ENCODE data around the gene IP6K2.

The IP6K2 gene

DNA sequence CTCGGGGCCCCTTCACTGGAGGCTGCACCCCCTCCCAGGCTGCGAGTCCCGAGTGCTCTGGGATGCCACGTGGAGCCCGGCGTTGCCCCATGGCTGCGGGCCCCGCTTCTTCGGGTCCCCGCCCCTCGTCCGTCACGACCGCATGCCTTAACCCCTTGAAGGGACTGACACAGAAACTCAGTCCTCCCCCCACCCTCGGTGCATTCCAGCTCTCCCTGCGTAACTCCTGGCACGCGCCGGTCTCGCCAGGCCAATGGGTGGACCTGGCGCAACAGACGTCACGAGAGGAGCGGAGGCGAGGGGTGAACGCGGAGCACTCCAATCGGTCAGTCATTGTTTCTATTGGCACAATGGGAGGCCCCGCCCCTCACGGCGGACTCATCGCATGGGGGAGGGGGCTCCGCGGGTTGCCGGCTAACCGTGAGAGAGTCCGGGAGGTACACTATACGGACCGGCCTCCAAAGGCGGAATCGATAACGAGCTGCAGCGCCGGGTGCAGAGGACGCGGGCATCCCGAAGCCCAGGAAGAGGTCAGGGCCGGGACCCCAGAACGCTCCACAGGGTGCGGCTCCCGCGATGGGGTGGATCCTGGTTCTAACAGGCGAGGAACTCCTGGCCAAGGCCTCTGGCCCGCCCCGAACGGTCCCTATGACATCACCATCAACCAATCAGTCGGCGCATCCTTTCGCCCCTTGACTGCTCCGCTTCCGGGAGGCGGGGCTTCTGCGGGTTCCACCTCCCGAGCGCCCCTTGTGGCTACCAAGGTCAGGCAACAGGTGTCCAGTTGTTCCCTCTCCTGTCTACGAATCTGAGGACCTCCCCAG lies 53.3 kb downstream of the IP6K2 start:
- peak; percentile 100 for DNase-seq (ENCODE audit: low spot score)

DNA sequence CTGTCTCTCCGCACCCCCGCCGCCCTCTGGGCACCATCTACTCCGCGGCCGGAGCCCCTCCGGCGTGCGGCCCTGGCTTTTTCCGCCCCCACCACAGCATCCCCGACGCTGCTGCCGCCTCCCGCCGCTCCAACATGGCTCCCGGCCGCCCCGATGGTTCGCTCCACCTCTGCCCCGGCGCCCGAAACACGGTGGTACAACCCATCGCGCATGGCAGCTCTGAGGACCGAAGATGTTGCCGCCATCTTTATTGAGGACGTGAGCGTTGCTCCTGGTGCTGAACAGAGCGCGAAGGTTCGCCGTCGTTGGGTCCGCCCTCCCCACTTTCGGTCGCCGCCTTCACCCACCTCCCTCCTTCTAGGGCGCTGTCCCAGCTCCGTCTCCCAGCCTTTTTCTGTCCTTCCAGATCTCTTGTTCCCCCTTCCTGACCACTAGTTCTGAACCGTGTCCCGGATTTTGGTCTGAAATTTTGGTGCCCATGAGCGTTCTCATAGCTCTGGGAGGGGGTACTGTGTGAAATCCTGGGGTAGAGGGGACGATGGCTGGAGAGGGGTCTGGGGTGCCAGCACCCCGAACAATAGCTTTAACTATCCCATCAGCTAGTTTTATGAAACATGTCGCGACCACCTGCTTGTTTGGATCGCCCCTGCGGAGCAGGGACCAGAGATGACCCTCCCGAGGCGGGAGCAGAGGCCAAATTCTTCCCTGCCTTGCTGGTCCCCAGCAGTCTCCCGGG lies 54.1 kb downstream of the IP6K2 start, which contains the start of gene CELSR3:
CELSR3 (minus strand) TSS at position 134 of the 736 bp plus-strand sequence. CDS start 252 bp downstream, outside the sequence.
- DNase-seq (ENCODE audit: low spot score) = peak; percentile 92

DNA sequence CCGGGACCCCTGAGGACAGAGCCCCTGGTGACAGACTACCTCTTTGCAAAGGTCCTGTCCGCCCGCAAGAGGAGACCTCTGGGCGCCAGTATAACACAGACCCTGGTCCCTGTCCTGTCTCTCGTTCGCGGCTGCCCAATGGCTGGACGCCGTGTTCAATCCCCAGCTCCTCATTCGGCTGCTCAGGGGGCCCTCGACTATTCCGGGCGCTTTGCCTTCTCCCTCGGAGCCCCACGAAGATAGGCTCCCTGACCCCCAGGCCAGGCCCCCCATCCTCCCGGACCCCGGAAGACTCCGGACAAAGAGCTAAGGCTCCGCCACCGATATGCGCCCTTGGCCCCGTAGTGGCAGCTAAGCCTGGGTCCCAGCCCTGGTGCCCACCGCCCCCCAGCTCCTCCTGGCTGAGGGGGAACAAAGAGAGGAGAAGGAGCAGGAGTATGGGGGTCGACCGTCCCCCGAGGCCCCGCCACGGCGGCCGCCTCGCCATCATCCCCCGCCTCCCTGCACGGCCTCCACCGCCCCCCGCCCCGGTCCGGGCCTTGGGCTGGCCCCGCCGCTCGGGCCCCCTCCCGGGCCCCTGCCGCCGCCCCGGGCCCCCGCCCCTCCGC lies 54.8 kb downstream of the IP6K2 start:
- DNase-seq (ENCODE audit: low spot score) = no peak

DNA sequence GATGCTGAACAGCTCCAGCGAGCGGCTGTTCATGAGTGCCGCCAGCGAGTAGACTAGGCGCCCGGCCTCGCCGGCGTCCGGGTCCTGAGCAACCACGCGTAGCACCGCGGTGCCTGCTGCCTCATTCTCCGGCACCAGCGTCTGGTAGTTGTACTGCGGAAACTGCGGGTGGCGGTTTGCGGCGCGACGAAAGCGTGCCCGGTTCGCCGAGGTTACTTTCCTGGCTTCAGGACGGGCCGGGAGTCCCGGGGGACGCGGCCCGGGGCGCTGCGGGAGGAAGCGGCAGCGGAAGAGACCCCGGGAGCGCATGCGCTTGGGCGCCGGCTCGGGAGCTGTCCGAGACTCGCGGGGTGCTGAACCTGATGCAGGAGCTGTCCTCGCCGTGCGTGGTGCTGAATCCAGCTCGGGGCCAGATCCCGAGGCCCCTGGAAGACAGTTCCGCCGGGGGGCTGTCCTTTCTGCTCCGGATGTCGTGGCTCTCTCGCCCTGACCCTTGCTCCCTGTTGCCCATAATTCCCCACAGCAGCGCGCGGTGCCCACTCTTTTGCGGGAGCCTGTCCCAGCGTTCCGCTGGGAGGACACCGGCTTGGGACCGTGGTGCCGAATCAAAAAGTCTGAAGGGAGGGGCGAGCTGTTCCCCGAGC lies 55.4 kb downstream of the IP6K2 start:
- peak; percentile 91 for DNase-seq (ENCODE audit: low spot score)

DNA sequence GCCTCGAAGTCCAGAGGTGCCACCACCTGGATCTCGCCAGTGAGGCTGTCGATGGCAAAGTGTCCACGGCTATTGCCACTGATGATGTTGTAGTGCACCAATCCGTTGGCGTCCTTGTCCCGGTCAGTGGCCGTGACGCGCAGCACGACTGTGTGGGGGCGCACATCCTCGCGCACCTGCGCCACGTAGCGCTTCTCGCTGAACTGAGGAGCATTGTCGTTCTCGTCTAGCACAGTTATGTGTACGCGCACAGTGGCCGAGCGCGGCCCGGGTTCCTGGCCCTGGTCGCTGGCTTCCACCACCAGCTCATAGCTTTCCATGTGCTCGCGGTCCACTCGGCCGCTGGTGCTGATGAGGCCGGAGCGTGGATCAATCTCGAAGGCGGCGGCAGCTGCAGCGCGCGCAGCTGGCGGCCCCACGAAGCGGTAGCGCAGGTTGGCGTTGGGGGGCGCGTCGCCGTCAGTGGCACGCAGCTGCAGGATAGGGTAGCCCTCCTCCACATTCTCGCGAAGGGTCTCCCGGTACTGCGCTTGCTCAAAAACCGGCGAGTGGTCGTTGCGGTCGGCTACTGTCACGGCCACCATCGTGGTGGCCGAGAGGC lies 56.1 kb downstream of the IP6K2 start:
- no peak for DNase-seq (ENCODE audit: low spot score)

DNA sequence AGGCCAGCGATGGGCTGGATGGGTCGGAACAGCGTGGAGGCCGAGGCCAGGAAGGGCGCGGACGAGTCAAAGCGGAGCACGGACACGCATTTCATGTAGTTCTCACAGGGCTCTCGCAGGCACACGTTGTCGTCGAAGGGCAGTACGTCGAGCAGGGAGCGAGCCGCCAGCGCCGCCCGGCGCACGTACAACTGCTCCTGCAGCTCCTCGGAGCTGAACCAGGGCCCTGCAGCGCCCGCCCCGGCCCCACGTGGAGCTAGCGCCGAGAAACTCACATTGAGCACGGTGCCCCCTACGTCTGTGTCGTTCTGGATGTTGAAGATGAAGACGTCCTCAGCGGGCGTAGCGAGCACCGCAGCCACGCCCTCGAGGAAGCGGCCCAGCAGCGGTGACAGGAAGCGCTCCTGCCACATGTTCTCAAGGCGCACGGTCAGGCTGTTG lies 60.2 kb downstream of the IP6K2 start:
- no peak for DNase-seq (ENCODE audit: low spot score)

DNA sequence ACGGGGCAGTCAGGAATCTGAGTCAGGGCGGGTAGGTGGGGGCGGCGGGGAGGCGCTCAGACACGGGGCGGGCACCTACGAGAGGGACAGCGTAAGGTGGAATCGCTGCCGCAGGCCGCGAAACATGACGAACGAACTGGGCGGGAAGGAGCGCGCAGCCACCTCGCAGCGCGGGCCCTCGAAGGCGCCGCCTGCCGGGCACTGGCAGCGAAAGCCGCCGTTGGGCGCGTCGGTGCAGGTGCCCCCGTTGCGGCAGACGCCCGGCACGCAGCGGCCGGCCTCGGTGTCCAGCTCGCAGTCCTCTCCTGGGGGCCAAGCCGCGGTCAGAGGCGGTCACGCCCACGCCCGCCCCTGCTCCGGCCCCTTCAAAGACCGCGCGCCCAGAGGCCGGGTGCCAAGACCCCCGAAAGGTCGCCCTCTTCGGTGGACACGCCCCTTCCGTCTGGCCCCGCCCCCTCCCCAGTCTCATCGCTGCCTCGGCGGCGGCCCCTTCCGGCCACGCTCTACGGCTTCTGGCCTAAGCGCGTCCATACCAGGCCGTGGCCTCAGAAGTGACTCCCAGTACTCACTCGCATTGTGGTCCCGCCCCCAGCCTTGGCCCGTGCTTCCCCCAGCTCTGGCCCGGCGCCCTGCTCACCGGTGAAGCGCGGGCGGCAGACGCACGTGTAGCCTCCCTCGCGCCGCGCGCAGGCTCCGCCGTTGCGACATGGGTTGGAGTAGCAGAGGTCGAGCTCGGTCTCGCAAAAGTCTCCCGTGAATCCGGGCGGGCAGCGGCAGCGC lies 60.8 kb downstream of the IP6K2 start:
- DNase-seq (ENCODE audit: low spot score) = peak; percentile 90

DNA sequence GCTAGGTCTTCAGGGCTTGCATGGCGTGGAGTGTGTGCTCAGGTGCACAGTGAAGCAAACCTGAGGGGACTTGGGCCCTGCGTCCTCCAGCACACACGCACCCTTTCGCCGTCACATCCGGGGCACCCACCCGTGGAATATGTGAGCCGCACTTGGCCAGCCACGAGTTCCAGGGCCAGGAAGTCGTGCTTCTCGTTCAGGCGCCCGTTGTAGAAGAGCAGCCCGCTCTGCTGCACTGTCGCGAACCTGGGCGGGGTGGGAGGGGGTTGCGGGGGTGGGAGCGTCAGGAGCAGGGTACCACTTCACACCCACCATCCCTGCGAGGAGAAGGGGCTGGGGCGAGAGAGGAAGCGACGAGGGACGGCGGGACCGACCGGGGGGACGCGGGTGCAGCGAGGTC lies 61.4 kb downstream of the IP6K2 start:
- no peak for DNase-seq (ENCODE audit: low spot score)

DNA sequence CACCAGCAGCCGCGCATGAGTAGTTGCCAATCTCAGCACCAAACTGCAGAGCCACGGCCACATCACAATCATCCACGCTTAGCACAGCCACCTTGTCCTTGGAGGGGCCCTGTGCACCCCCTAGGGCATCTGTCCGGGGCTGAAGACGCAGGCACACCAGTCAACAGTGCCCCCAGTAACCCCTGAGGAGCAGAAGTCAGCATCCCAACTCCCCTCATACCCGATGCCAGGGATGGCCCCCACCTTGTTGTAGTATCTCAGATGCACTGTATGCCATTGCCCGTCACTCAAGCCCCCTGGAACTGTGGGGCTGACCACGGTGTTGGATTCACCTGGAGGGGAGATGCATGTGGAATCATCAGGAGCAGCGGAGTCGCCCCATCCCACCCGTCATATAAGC lies 62.0 kb downstream of the IP6K2 start:
- no peak for DNase-seq (ENCODE audit: low spot score)

DNA sequence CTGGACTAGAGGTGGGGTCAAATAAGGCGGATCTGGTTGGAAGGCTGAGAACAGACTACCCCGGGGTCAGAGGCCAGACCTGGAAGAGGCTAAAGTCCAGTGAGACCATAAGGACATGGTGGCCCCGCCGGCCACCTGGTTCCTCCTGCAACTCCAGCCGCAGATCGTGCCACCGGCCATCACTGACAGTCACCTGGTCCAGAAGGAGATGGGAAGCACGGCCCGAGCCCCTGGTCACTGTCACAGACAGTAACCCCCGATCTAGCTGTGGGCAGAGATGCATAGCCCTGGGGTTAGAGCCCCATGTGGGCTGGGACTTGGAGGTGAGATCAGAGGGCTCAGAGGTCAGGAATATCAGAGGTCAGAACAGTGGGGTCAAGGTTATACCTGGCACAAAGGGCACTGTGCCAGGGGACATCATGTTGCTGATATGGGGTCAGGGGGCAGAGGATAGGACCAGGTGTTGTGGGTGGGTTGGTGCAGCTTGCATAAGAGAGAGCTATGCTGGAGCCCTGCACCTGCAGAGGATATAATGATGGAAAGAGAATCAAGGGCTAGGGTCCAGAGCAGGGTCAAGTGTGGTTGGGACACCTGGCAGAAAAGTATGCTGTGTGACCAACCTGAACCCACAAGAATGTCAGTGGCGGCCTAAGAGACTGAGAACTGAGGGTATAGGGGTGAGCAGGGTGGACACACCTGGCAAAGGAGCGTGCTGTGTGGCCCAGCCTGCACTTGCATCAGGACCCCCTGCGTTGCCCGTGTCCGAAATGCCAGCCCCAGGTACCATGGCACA lies 63.9 kb downstream of the IP6K2 start:
- no peak for DNase-seq (ENCODE audit: low spot score)

DNA sequence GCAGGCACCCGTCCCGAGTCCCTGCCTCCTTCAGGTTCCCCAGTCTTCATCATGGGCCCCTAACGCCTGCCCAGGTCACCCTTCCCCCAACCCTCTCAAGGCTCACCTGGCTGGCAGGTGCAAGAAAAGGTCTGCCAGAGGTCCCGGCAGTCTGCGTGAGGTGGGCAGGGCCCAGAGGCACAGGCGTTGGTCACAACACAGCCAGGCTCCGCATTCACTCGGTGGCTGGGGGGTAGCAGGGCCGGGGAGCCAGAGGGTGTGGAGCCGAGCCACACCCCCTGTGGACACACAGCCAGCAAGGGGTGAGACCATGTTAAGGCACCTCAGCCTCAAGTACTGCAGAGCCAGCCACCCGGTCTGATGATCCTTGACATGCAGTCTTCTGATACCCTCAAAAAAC lies 65.2 kb downstream of the IP6K2 start:
- no peak for DNase-seq (ENCODE audit: low spot score)

DNA sequence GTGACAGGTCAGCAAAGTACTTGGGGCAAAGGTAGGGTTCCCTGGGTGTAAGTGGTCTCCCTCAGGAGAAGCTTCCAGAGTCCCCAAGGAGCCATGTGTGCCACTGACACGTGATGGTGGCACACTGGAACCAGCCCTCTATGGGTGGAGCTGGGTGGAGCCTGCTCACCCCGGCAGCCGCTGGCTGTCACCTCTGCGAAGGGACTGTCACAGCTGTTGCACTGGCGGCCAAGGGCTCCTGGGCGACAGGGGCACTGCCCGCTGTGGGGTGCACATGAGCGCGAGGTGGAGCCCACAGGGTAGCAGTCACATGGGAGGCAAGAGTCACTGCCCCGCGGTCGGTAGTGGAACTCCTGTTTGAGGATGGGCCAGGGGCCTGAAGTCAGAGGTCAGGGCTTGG lies 66.3 kb downstream of the IP6K2 start:
- no peak for DNase-seq (ENCODE audit: low spot score)

DNA sequence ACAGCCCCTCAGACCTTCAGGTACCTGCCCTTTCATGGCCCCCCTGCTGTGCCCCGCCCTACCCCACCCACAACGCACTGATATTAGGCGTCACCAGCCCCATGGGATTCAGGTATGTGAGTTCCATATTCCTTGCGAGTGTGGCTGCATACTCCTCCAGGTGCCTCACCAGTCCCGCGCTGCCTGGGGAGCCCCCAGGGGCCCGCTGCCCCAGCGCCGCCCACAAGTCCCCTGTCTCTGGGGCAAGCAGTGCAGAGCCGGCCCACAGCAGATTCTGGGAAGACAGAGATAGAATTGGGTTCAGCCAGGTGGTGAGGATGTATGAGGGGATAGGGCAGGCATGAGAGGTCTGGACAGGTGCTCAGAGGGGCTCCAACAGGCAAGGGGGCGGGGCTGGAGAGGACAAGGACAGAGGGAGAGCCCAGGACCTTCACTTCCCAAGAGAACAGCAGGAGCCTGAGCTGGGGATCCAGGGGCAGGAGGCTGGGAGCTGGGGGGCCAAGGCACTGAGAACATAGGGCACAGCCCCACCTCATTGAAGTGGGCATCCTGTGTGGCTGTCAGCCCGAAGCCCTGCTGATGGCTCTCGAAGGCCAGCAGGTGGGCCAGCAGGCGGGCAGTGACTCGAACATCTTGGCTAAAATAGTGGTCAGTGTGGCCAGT lies 68.7 kb downstream of the IP6K2 start:
- DNase-seq (ENCODE audit: low spot score) = no peak

DNA sequence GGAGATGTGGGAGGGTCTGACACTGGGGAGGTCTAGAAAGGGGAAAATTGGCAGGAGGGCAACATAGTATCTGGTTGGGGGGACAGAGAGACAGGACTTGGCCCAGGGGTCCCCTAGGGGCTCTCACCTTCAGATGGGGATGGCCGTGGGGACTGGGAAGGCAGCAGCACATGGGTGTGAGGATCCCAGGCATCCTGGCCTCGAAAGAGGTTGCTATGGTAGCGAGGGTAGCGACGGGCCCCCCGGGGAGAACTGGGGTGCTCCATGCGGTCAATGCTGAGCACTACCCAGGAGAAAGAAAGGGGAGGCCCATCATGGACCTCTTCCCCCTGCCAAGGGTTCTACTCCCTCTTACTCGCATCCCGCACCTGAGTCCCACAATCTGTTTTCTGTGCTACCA lies 69.3 kb downstream of the IP6K2 start:
- DNase-seq (ENCODE audit: low spot score) = no peak

DNA sequence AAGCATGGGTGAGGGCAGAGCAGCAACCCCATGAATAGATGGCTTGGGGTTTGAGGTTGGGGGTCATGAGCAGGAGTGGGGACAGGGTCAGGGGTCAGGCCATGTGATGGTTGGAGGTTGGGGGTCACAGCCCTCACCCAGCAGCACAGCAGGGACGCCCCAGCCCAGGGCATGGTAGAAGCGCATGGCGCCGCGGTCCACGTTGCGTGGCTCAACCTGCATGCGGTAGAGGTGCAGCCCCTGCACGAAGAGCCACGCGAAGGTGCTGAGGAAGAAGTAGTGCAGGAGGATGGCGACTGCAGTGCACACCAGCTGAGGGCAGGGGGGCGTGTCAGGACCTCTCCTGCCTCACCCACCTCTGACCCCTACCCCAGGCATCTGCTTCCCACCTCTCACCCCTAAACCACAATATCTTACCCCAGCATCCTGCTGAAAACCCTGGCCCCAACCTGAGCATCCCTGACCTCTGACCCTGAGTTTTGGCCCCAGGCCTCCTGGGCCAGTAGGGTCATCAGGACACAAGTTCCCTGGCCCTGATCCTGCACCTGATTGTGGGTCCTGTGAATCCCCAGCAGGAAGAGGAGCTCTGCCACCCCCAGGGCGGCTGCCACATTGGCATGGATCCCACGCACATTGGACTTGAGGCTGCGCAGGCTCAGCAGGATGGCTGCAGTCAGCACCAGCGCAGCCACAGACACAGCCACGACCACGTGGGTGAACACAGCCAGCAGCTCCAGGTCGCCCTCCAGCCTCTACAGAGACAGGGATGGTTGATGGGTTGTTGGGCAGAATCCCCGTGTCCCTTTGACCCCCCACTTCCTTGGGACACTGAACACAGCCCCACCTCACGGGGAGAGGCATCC lies 71.9 kb downstream of the IP6K2 start:
- DNase-seq (ENCODE audit: low spot score) = no peak

DNA sequence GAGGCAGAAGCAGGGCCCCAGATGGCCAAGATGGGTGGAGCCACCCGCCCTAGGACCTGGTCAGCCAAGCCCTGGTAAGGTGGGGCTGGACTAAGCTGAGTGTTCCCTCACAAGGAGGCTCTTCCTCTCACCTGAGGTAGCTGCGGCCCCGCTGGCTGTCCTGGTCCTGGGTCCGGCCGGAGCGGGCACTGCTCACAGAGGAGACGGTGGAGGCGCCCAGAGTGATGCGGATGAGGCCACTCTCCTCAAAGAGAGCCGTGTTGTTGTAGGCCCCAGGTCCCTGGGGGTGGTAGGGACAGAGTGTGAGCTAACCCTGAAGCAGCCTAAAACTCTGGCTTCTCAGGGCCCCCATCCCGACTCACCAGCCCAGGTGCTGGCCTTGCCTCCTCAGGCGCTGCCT lies 74.4 kb downstream of the IP6K2 start:
- no peak for DNase-seq (ENCODE audit: low spot score)

DNA sequence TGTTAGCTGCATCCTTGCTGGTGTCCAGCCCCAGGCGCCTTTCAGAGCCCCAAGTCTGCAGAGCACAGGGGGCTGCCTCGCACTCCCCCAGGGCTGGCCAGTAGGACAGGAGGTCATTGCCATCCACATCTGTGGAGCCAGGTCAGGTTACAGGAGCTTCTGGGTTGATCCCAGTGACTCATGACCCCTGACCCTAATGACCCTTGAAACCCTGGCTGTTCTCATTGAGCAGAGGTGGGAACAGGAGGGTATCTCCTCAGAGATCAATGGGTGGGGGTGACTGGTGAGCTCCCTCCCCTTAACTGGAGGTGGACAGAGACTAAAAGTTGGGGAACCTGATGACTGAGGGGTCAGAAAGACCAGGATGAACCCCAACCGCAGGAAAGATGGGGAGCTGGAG lies 75.6 kb downstream of the IP6K2 start:
- DNase-seq (ENCODE audit: low spot score) = no peak

DNA sequence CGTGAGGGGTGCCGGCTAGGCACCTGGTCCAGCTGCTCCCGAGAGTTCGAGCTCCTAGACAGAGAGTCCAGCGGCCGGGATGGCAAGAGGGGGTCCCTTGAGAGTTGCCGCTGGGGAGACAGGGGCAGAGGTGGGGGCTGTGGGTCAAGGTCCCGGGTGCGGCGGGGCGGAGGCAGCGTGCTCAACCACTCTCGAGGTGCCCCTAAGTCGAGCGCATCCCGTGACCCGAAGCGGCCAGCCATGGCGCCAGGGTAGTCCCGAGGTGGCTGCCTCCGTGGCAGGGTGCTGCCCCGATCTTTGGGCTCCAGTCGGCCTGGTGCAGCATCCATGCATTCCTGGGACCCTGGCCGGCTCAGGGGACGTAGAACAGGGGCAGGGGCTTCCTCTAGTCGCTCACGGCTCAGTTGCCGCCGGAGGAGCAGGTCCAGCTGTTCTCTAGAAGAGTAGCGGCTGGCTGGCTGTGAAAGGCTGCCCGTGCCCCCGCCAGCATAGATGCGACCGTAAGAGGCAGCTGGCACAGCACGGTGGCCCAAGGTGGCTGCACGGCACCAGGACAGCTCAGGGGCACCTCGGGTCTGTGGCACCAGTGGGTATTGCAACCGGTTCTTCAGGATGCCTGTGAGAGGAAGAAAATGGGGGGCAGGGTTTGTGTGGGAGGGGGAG lies 76.9 kb downstream of the IP6K2 start:
- DNase-seq (ENCODE audit: low spot score) = no peak
